Uterus (tissue), 4 donors: ENCODE results near the gene LMX1A. TPM values are rescaled to one million over a fixed set of nuclear protein-coding genes. Genes with fewer than 3 reads are reported as not detected.

Experiments used
- DNase-seq, 2 donors: peaks; one replicate each; pipeline ENCODE4 v3.0.0-alpha.2; 2019 to 2020
- H3K27ac ChIP-seq, 2 donors: fragments of 200-600 bp; sonication (generic); 1 replicate in 1 of 2; 2 replicates in 1 of 2; pipeline ENCODE4 v1.5.1; 2016 to 2018
- H3K27me3 ChIP-seq, 2 donors: fragments of 200-600 bp; sonication (generic); one replicate each; pipeline ENCODE4 v1.5.1; 2018 to 2019; ENCODE audit warnings: control low read depth in 1 of 2
- H3K36me3 ChIP-seq, 2 donors: fragments of 200-600 bp; sonication (generic); one replicate each; pipeline ENCODE4 v1.5.1; 2019; ENCODE audit warnings: control low read depth in 1 of 2
- H3K4me1 ChIP-seq, 2 donors: fragments of 200-600 bp; sonication (generic); one replicate each; pipeline ENCODE4 v1.5.1; 2018 to 2019; ENCODE audit warnings: control low read depth in 1 of 2
- H3K4me3 ChIP-seq, 2 donors: fragments of 200-600 bp; sonication (generic); 1 replicate in 1 of 2; 2 replicates in 1 of 2; pipeline ENCODE4 v1.5.1; 2018 to 2019; ENCODE audit warnings: mild to moderate bottlenecking in 1 of 2
- H3K9me3 ChIP-seq, 2 donors: fragments of 200-600 bp; sonication (generic); one replicate each; pipeline ENCODE4 v1.5.1; 2019; ENCODE audit warnings: control low read depth in 1 of 2
- CTCF ChIP-seq, 4 experiments: fragments of 200-600 bp in 2 of 4; fragments of 450-650 bp in 2 of 4; sonication (generic) in 2 of 4; IDR thresholded peaks; one replicate each; pipeline ENCODE4 v1.5.1; 2016 to 2019; ENCODE audit warnings: antibody characterized with exemption in 4 of 4, mild to moderate bottlenecking in 2 of 4, moderate library complexity in 1 of 4
- POLR2A ChIP-seq, 2 donors: fragments of 450-650 bp; IDR thresholded peaks; one replicate each; pipeline ENCODE4 v1.6.1; 2016; ENCODE audit warnings: antibody characterized with exemption in 2 of 2, mild to moderate bottlenecking in 1 of 2, moderate library complexity in 1 of 2
- intact Hi-C: fragments of 100-400 bp; cut with DNase I; formaldehyde crosslinking; loops from one replicate; pipeline ENCODE4 v1.15.1; 2023; ENCODE audit warnings: low total_unique reads
- total RNA-seq, 4 donors: library from RNA; depleted of rRNA in 3 of 4; stranded (reverse); fragments of >200 nt in 3 of 4; gene quantifications; one replicate each; pipeline versions ENCODE4 v1.1.0 to v1.2.4, GENCODE V29; 2014 to 2023
- donor health status: DM: yes; HTN: yes; CAD: no.

LMX1A gene
- under 1 TPM in 1 of 4 donors, not detected in 3; 0.41 TPM for total RNA-seq

GRCh38 chr1:165355977-165356811, at the start of gene LMX1A:
Gene LMX1A, minus strand, starts transcription at chr1:165356715. Its CDS starts 1,156 bp downstream, at chr1:165355559.
- peaks cover 0 to 7% of the 10 kb centered on the region in 2 donors for H3K27me3 ChIP-seq
- H3K27ac ChIP-seq = no peak within 1 kb of the TSS
- DNase-seq = no peak
- intact Hi-C loops = no loop called here
- TF ChIP-seq POLR2A (IDR thresholded peaks at IDR 0.05) (no peak), CTCF (IDR thresholded peaks at IDR 0.05) (no peak)
- no peaks in the 10 kb centered on the region for H3K36me3 ChIP-seq
- peak within 1 kb of the TSS; percentile 21 to 31 for H3K4me3 ChIP-seq
- H3K9me3 ChIP-seq = no peaks in the 10 kb centered on the region
- H3K4me1 ChIP-seq = peaks cover 0 to 17% of the 10 kb centered on the region in 2 donors

GRCh38 chr1:165403835-165404482, 47.4 kb upstream of the LMX1A start:
- no peaks in the 10 kb centered on the region for H3K27me3 ChIP-seq
- H3K9me3 ChIP-seq = no peaks in the 10 kb centered on the region
- DNase-seq = no peak
- H3K4me1 ChIP-seq = no peaks in the 10 kb centered on the region
- H3K4me3 ChIP-seq = no peak overlapping the region
- H3K36me3 ChIP-seq = no peaks in the 10 kb centered on the region
- no peak for TF ChIP-seq POLR2A (IDR thresholded peaks at IDR 0.05)
- peak in 3 of 4 experiments; percentile 21 to 54 (median 35) for TF ChIP-seq CTCF (IDR thresholded peaks at IDR 0.05)
- intact Hi-C loops = no loop called here
- no peak overlapping the region for H3K27ac ChIP-seq

- Histone ChIP-seq H3K27ac (no peak overlapping the region), H3K27me3 (no peaks in the 10 kb centered on the region), H3K36me3 (no peaks in the 10 kb centered on the region), H3K4me3 (no peak overlapping the region), H3K4me1 (no peaks in the 10 kb centered on the region), H3K9me3 (no peaks in the 10 kb centered on the region)
- DNase-seq = no peak
- intact Hi-C loops = no loop called here
- TF ChIP-seq CTCF (IDR thresholded peaks at IDR 0.05) = no peak
- TF ChIP-seq POLR2A (IDR thresholded peaks at IDR 0.05) = no peak
Measured at GRCh38 chr1:165402517-165403111, 46.1 kb upstream of the LMX1A start.

- Histone ChIP-seq H3K27ac (no peak overlapping the region), H3K36me3 (no peaks in the 10 kb centered on the region), H3K27me3 (no peaks in the 10 kb centered on the region), H3K9me3 (no peaks in the 10 kb centered on the region), H3K4me3 (no peak overlapping the region), H3K4me1 (no peaks in the 10 kb centered on the region)
- no peak for DNase-seq
- TF ChIP-seq CTCF (IDR thresholded peaks at IDR 0.05) = no peak
- no peak for TF ChIP-seq POLR2A (IDR thresholded peaks at IDR 0.05)
- intact Hi-C loops = loop anchor here (5.0 to 10.0 kb wide), 2 partner anchors 194 to 517 kb away; no protein-coding TSS in a partner anchor
Measured at GRCh38 chr1:165397944-165398343, 41.4 kb upstream of the LMX1A start.
